Measurements from ENCODE around the gene ENTPD6.

DNA sequence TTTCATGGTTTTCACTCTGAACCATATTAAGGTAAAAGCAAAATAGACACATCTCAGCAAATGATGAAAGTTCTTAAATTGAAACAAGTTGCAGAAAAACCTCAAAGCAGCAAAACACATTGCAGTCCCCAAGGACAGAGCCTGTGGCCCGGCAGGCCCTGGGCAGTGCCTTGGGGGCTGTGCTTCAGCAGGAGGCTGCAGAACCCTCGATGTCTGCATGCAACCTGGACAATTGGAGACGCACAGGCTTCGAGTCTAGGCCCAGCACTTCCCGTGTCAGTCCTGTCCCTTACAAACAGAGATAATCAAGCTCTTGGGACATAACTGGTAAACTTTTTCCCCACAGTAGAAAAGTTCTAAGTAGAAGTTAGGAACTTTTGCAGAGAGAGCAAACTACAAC, 61.6 kb downstream of the ENTPD6 start:
- TF ChIP-seq EZH2 (IDR thresholded peaks at IDR 0.05; ENCODE audit: insufficient read depth, poor library complexity, severe bottlenecking) = no peak
- no peak for TF ChIP-seq EZH2phosphoT487 (IDR thresholded peaks at IDR 0.05; ENCODE audit: insufficient read depth, low read depth)
